Astrocyte (in vitro differentiated cells and primary cell): ENCODE measurements around the gene ANO5. TPM values are rescaled to one million over a fixed set of nuclear protein-coding genes. Genes with fewer than 3 reads are reported as not detected.

Source experiments
- DNase-seq: peaks from one replicate; pipeline ENCODE4 v3.0.0-alpha.2; 2010; ENCODE audit warnings: low read depth
- FAIRE-seq: peaks from 2 replicates; lab custom pipeline; 2011; peaks lifted over from hg19 to GRCh38; lab: Jason Lieb, UNC
- H2AFZ ChIP-seq: 2 replicates; pipeline ENCODE4 v1.6.0; 2012; ENCODE audit warnings: low read depth, low read length, inconsistent platforms
- H3K27ac ChIP-seq: 2 replicates; pipeline ENCODE4 v1.5.1; 2011; ENCODE audit warnings: low read depth, low read length, inconsistent platforms
- H3K27me3 ChIP-seq: 2 replicates; pipeline ENCODE4 v1.6.0; 2011; ENCODE audit warnings: low read length, inconsistent platforms; ENCODE audit not compliant: insufficient read depth
- H3K36me3 ChIP-seq: 2 replicates; pipeline ENCODE4 v1.5.1; 2011; ENCODE audit warnings: low read length, inconsistent platforms; ENCODE audit not compliant: insufficient read depth
- H3K4me1 ChIP-seq: 2 replicates; pipeline ENCODE4 v1.5.1; 2011; ENCODE audit warnings: low read length, inconsistent platforms; ENCODE audit not compliant: insufficient read depth
- H3K4me2 ChIP-seq: 2 replicates; pipeline ENCODE4 v1.6.0; 2012; ENCODE audit warnings: low read length, inconsistent platforms
- H3K4me3 ChIP-seq: 2 replicates; pipeline ENCODE4 v1.5.1; 2011; ENCODE audit warnings: low read depth, mild to moderate bottlenecking, low read length, inconsistent platforms; ENCODE audit not compliant: insufficient read depth
- H3K79me2 ChIP-seq: 2 replicates; pipeline ENCODE4 v1.6.0; 2012; ENCODE audit warnings: mild to moderate bottlenecking, low read length, inconsistent platforms; ENCODE audit not compliant: insufficient read depth
- H3K9ac ChIP-seq: 2 replicates; pipeline ENCODE4 v1.6.0; 2012; ENCODE audit warnings: mild to moderate bottlenecking, low read length, inconsistent platforms
- H3K9me3 ChIP-seq: 2 replicates; pipeline ENCODE4 v1.5.1; 2012; ENCODE audit warnings: low read depth, mild to moderate bottlenecking, low read length, inconsistent platforms; ENCODE audit not compliant: insufficient read depth
- H4K20me1 ChIP-seq: 2 replicates; pipeline ENCODE4 v1.6.0; 2012; ENCODE audit warnings: low read length, inconsistent platforms; ENCODE audit not compliant: insufficient read depth
- H3K27ac Mint-ChIP-seq: one replicate; pipeline ENCODE4 v1.8.0; 2021; ENCODE audit warnings: mild to moderate bottlenecking, mixed read lengths; ENCODE audit not compliant: unreplicated experiment
- H3K27me3 Mint-ChIP-seq: one replicate; pipeline ENCODE4 v1.8.0; 2021; ENCODE audit warnings: low read depth, mixed read lengths; ENCODE audit not compliant: unreplicated experiment
- H3K36me3 Mint-ChIP-seq: one replicate; pipeline ENCODE4 v1.8.0; 2021; ENCODE audit warnings: low read depth, mixed read lengths; ENCODE audit not compliant: unreplicated experiment
- H3K4me1 Mint-ChIP-seq: one replicate; pipeline ENCODE4 v1.8.0; 2021; ENCODE audit warnings: low read depth, mixed read lengths; ENCODE audit not compliant: unreplicated experiment
- H3K4me3 Mint-ChIP-seq: one replicate; pipeline ENCODE4 v1.8.0; 2021; ENCODE audit warnings: mild to moderate bottlenecking, moderate library complexity, mixed read lengths; ENCODE audit not compliant: unreplicated experiment
- H3K9me3 Mint-ChIP-seq: one replicate; pipeline ENCODE4 v1.8.0; 2021; ENCODE audit warnings: mild to moderate bottlenecking, mixed read lengths; ENCODE audit not compliant: unreplicated experiment
- CTCF ChIP-seq: IDR thresholded peaks from 2 replicates; pipeline ENCODE4 v1.5.1; 2011; ENCODE audit warnings: low read depth, mild to moderate bottlenecking, inconsistent platforms, low read length, moderate library complexity; ENCODE audit not compliant: insufficient read depth
- EZH2 ChIP-seq: IDR thresholded peaks from 2 replicates; pipeline ENCODE4 v1.6.1; 2012; ENCODE audit warnings: mild to moderate bottlenecking, low read length, inconsistent platforms; ENCODE audit not compliant: insufficient read depth
- total RNA-seq: library from RNA; stranded (reverse); gene quantifications from 2 replicates; pipeline ENCODE4 v1.2.1, GENCODE V29; 2021

Gene ANO5
- total RNA-seq, 1 donor from 2014 or later, result 2.5 TPM

- Histone ChIP-seq H3K27ac (no peak overlapping the region), H3K79me2 (no peaks in the 10 kb centered on the region), H3K4me3 (no peak overlapping the region), H3K9ac (no peak overlapping the region), H3K36me3 (no peaks in the 10 kb centered on the region), H3K4me1 (no peaks in the 10 kb centered on the region), H3K9me3 (no peaks in the 10 kb centered on the region), H3K4me2 (no peak overlapping the region), H2AFZ (no peak overlapping the region), H4K20me1 (no peaks in the 10 kb centered on the region), H3K27me3 (no peaks in the 10 kb centered on the region)
- no peak overlapping the region for H3K27ac Mint-ChIP-seq
- no peaks in the 10 kb centered on the region for H3K4me1 Mint-ChIP-seq
- H3K9me3 Mint-ChIP-seq, result no peaks in the 10 kb centered on the region
- H3K36me3 Mint-ChIP-seq, result no peaks in the 10 kb centered on the region
- no peak for FAIRE-seq
- no peak overlapping the region for H3K4me3 Mint-ChIP-seq
- no peak for DNase-seq
- H3K27me3 Mint-ChIP-seq, result peaks cover 2% of the 10 kb centered on the region
- TF ChIP-seq EZH2 (no peak), CTCF (no peak)
These were observed 12.8 kb upstream of the ANO5 start for GRCh38 chr11:22180131-22180530.

- no peaks in the 10 kb centered on the region for H3K9me3 ChIP-seq
- H3K36me3 Mint-ChIP-seq, result no peaks in the 10 kb centered on the region
These were observed 3.2 kb upstream of the ANO5 start for GRCh38 chr11:22189660-22190059.

More at GRCh38 chr11:22189660-22190059, 3.2 kb upstream of the ANO5 start:
- Histone ChIP-seq H2AFZ (no peak overlapping the region), H3K36me3 (no peaks in the 10 kb centered on the region), H4K20me1 (no peaks in the 10 kb centered on the region), H3K4me2 (no peak overlapping the region), H3K4me1 (peaks cover 9% of the 10 kb centered on the region), H3K4me3 (no peak overlapping the region), H3K79me2 (no peaks in the 10 kb centered on the region), H3K9ac (no peak overlapping the region), H3K27ac (no peak overlapping the region), H3K27me3 (peaks cover 2% of the 10 kb centered on the region)
- H3K4me1 Mint-ChIP-seq, result peaks cover 3% of the 10 kb centered on the region
- H3K27ac Mint-ChIP-seq, result no peak overlapping the region
- TF ChIP-seq EZH2 (no peak), CTCF (no peak)
- FAIRE-seq (no peak), DNase-seq (no peak)
- H3K27me3 Mint-ChIP-seq, result peaks cover 2% of the 10 kb centered on the region
- no peak overlapping the region for H3K4me3 Mint-ChIP-seq
- H3K9me3 Mint-ChIP-seq, result no peaks in the 10 kb centered on the region
